Mesodermal cell (in vitro differentiated cells): Measurements from ENCODE around the gene SPCS3.
A peak's percentile ranks its signal among the peaks of the same experiment; 100 is the strongest.
"Not testable (repeated sequence)": the region's sequence is repeated elsewhere in the genome, so short reads cannot be mapped to it uniquely, and the experiment has no call there.

ENCODE experiments used
- H3K27ac ChIP-seq: 2 replicates; pipeline ENCODE4 v1.7.0; 2013; ENCODE audit warnings: mild to moderate bottlenecking, low read depth, low read length, moderate library complexity; ENCODE audit not compliant: severe bottlenecking
- H3K36me3 ChIP-seq: 2 replicates; pipeline ENCODE4 v1.7.1; 2013; ENCODE audit warnings: mild to moderate bottlenecking, low read length, moderate library complexity; ENCODE audit not compliant: control insufficient read depth, insufficient read depth
- H3K4me1 ChIP-seq: one replicate; pipeline ENCODE4 v1.7.1; 2013; ENCODE audit warnings: mild to moderate bottlenecking, low read length; ENCODE audit not compliant: insufficient read depth, control insufficient read depth, poor library complexity, severe bottlenecking
- H3K4me3 ChIP-seq: 2 replicates; pipeline ENCODE4 v1.7.0; 2013; ENCODE audit warnings: low read length, control low read depth, mild to moderate bottlenecking; ENCODE audit not compliant: insufficient read depth, poor library complexity, severe bottlenecking; ENCODE audit errors: extremely low read depth
- H3K9me3 ChIP-seq: 2 replicates; pipeline ENCODE4 v1.7.1; 2013; ENCODE audit warnings: mild to moderate bottlenecking, low read length, moderate library complexity; ENCODE audit not compliant: control insufficient read depth
- WGBS, 2 experiments: methylation state at CpG; one replicate each; pipeline ENCODE4 v1.1.5; 2013; ENCODE audit warnings: missing lambda C conversion rate in 2 of 2; ENCODE audit not compliant: insufficient coverage in 2 of 2; 5-methylcytosine and 5-hydroxymethylcytosine counted together

Gene SPCS3

DNA sequence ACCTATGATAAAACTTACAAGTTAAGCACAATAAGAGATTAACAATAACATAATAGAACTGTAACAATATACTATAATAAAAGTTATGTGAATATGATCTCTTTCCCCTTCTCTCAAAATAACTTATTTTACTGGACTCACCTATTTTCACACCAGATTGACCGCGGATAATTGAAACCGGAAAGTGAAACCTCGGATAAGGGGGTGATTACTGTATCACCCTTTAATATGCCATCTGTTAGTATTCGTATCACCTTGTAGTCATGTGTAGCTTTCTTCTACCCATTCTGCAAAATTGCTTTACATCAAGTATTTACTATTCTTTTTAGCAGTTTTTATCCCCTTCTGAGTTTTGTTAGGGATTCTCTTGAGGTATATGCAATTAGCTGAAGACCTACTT is 1.8 kb downstream of the SPCS3 start:
- peaks cover 15% of the 10 kb centered on the region for H3K36me3 ChIP-seq
- H3K27ac ChIP-seq = no peak overlapping the region
- H3K4me1 ChIP-seq = no peaks in the 10 kb centered on the region
- peak overlapping the region; percentile 74 for H3K4me3 ChIP-seq
- no peaks in the 10 kb centered on the region for H3K9me3 ChIP-seq
- WGBS, 2 experiments = no CpG with 5 or more reads among the region's 5 CpGs

DNA sequence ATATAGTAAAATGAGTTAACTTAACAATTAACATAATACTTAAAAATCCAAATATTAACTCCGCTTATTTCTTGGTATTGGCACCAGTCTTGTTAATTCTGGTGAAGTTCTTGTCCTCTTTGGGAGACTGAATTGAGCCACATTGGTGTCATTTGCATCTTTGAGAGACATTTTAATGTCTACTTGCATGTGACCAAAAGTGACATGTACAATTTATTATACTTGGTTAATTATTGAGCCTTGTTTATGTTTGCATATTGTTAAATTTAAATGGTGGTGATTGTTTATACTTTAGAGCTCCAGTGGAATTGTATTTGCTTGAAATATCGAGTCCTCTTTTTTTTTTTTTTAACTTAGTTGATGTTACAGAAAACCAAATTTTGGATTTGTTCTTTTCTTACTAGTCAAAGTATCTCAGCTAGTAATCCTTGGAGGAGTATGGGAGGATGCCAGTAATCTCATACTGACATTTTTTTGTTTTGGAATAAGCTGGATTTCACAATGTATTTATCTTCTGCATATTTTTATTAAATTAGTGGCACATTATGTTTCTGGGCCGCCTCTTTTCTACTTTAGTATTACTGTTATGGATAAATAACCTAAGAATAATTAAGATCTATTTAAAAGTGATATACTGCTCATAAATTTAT is 3.9 kb downstream of the SPCS3 start:
- H3K27ac ChIP-seq = no peak overlapping the region
- H3K9me3 ChIP-seq = no peaks in the 10 kb centered on the region
- WGBS, 2 experiments = no CpG with 5 or more reads among the region's 3 CpGs
- peaks cover 28% of the 10 kb centered on the region for H3K36me3 ChIP-seq
- H3K4me3 ChIP-seq = no peak overlapping the region
- H3K4me1 ChIP-seq = no peaks in the 10 kb centered on the region

DNA sequence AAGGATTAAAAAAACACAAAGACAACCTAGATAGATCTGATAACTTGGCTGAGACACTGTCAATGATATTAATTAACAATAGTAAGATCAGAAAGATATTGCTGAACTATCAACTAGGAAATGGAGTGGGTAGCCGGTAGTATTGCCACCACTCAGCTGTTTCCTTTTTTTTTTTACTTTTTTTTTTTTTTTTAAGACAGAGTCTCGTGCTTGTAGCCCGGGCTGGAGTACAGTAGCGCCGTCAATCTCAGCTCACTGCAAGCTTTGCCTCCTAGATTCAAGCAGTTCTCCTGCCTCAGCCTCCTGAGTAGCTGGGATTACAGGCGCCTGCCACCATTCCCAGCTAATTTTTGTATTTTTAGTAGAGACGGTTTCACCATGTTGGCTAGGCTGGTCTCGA is 5.1 kb downstream of the SPCS3 start:
- H3K4me3 ChIP-seq, H3K27ac ChIP-seq, H3K4me1 ChIP-seq, H3K9me3 ChIP-seq: not testable (repeated sequence)
- peaks cover 38% of the 10 kb centered on the region for H3K36me3 ChIP-seq
- WGBS, 2 experiments = 92 to 100% methylated on average over 5 to 7 of the region's 8 CpGs

DNA sequence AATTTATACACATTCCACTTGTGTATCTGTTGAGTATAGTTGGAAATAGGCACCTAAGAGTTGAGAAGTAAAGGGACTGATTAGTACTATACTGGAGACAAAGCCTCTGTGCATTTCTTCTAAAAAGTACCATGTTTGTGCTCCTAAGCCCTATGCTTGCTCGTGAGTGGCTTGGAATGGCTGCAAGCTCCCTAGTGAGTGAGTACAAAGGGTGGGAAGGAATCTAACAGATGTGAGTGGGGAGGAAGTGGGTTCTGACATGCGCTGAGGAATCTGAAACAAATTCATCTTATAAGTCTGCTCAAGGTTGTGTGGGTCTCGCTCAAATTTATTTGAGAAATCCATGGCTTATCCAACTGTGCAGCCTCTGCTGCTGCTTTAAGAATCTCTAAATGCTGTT is 13.3 kb downstream of the SPCS3 start:
- H3K27ac ChIP-seq = no peak overlapping the region
- no peaks in the 10 kb centered on the region for H3K4me1 ChIP-seq
- 83 to 93% methylated on average over 3 of the region's 3 CpGs for WGBS, 2 experiments
- H3K4me3 ChIP-seq = no peak overlapping the region
- H3K36me3 ChIP-seq = peaks cover 32% of the 10 kb centered on the region
- H3K9me3 ChIP-seq = no peaks in the 10 kb centered on the region

DNA sequence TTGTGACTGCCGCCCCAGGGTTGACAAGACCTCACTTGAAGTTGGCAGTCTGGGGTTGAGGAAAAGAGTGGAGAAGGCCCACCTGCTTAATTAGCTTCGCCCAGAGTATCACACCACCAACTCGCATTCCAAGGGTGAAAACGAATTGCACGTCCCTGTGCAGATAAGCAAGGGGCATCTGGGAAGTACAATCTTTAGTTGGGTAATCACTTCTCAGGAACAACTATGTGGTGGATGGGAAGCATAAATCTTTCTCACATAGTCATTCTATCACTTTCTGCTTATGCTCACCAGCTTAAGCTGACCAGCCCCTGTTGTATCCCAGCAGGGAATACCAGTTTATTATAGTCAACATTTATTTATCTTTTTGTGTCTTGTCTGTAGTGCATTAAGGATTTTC is 14.3 kb downstream of the SPCS3 start:
- H3K4me3 ChIP-seq = no peak overlapping the region
- H3K9me3 ChIP-seq = no peaks in the 10 kb centered on the region
- no peaks in the 10 kb centered on the region for H3K4me1 ChIP-seq
- H3K36me3 ChIP-seq = peaks cover 28% of the 10 kb centered on the region
- H3K27ac ChIP-seq = no peak overlapping the region
- WGBS, 2 experiments = 90 to 96% methylated on average over 2 to 3 of the region's 5 CpGs

DNA sequence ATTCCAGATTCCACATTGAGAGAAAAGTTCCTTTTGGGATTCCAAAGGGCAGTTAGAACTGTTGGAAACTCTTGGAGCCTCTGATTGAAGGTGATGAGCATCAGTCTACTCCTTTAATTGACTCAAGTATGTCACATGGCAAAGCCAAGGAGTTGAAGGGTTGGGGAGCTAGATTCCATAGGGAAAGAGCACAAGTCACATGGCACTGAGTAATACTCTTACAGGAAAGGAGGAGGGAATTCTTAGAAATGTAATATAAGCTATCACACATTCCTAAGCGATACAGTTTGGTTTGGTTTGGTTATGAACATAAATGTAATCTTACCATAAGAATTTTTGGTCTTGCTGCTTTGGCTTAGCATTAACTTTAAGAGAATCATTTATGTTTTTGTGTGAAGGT is 15.7 kb downstream of the SPCS3 start:
- peaks cover 16% of the 10 kb centered on the region for H3K36me3 ChIP-seq
- H3K4me1 ChIP-seq = peaks cover 5% of the 10 kb centered on the region
- H3K4me3 ChIP-seq = no peak overlapping the region
- H3K9me3 ChIP-seq = no peaks in the 10 kb centered on the region
- WGBS, 2 experiments = no CpG with 5 or more reads among the region's 1 CpG
- no peak overlapping the region for H3K27ac ChIP-seq

DNA sequence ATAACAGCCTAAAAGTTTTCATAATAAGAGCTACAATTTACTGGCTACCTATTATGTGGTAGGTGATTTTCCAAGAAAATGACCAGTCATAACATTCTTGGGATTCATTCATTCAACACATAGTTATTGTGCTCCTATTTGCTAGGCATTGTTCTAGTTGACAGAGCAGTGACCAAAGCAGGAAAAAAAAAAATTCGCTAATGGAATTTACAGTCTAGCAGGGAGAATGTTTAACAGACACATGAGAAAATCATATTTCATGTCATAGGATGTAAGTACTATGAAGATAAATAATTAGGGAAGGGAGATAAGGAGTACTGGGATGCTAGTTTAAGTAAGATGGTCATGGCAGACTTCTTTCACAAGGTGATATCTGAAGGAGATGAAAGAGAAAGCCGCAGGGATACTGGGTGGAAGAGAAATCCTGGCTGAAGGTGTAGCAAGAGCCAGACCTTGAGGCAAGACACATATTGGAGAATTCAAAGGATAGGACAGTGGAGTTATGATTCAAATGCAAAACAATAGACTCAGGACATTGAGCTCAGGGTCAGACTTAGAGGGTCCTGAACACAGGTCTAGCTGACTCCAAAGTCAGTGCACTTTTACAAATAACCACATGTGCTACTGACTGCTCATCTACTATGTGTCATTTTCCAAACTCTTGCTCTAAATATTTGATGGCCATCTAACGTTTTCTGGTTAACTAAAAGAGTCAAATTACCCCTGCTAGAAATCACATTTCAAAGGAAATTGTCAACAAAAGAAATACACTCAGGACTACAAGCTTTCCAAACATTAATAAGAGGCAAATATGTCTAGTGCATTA is 20.4 kb downstream of the SPCS3 start:
- Histone ChIP-seq H3K9me3 (peaks cover 16% of the 10 kb centered on the region), H3K4me1 (peaks cover 5% of the 10 kb centered on the region), H3K27ac (no peak overlapping the region), H3K36me3 (peaks cover 24% of the 10 kb centered on the region), H3K4me3 (no peak overlapping the region)
- WGBS, 2 experiments = 55 to 66% methylated on average over 2 of the region's 3 CpGs

DNA sequence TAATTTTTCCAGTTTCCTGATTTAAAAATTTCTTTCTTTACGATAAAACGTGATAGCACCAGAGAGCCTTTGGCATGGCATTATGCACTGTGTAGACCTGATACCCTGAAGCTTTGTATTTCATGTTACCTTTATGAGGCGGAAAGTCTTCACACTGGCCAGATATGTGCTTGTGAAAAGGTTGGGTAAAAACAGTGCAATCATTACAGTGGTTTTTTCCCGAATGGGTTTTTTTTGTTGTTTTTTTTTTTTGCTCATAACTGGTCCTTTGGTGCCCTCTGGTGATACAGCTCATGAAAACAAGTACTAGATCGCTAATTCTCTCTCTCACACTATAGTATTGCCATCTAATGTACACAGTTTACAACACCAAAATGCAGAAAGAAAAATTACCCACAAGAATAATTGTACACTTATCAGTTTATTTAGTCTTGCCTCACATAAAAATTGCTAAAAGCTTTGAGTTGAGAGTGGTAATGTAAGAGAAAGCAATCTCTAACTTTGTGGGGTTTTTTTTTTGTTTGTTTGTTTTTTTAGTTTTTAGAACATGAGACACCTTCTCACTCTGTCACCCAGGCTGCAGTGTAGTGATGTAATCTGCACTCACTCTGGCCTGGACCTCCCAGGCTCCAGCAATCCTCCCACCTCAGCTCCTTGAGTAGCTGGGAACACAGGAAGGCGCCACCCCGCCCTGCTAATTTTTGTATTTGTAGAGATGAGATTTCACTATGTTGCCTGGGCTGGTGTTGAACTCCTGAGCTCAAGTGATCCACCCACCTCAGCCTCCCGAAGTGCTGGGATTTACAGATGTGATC is 21.3 kb downstream of the SPCS3 start:
- no peak overlapping the region for H3K27ac ChIP-seq
- no peak overlapping the region for H3K4me3 ChIP-seq
- WGBS, 2 experiments = 54 to 63% methylated on average over 4 to 5 of the region's 8 CpGs
- peaks cover 5% of the 10 kb centered on the region for H3K4me1 ChIP-seq
- H3K36me3 ChIP-seq = peaks cover 24% of the 10 kb centered on the region
- H3K9me3 ChIP-seq = peaks cover 16% of the 10 kb centered on the region

DNA sequence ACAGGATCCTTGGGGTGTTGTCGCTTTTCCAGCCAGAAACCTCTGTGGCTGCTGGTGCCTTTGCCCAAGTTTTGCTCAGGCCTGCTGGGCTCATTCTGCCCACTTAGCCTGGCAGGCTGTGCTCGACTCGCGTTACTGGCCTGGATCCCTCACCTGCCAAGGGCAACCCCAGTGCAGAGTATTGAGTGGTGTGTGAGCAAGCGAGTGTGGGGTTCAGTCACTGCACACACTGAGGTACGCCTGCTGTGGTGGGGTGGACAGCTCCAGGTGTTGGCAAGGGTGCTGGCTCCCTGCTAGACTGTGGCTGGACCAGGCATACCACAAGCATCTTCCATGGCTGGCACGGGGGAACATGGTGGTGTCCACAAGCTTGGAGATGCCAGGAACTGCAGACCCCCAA is 22.6 kb downstream of the SPCS3 start:
- Histone ChIP-seq H3K27ac (no peak overlapping the region), H3K4me3 (no peak overlapping the region), H3K9me3 (peaks cover 16% of the 10 kb centered on the region), H3K36me3 (peaks cover 24% of the 10 kb centered on the region), H3K4me1 (peaks cover 5% of the 10 kb centered on the region)
- 91 to 100% methylated on average over 4 to 7 of the region's 7 CpGs for WGBS, 2 experiments

DNA sequence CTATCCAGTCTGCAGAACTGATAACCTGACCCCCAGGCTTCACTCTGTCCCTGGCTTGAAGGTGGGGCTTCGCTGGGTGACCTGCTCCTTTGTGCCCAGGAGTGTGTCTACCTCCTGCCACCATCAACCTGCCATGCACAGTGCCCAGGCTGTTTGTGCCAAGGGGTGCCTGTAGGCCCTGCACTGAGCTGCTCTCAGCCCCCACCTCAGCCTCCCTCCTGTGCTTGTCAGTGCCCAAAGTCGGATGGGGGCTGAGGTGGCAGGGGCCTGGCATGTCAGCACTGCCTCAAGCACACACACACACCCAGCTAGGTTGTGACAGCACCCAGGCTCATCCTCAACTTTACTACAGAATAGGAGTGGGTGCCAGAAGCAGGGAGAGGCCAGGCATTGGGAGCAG is 23.5 kb downstream of the SPCS3 start:
- 100% methylated on average over 2 of the region's 2 CpGs for WGBS, 2 experiments
- Histone ChIP-seq H3K4me3 (no peak overlapping the region), H3K9me3 (peaks cover 16% of the 10 kb centered on the region), H3K27ac (no peak overlapping the region), H3K36me3 (peaks cover 25% of the 10 kb centered on the region), H3K4me1 (peaks cover 5% of the 10 kb centered on the region)
